Esophagus squamous epithelium (tissue), 5 donors: ENCODE data around the gene HMCN2. TPM values are rescaled to one million over a fixed set of nuclear protein-coding genes. Genes with fewer than 3 reads are reported as not detected.
"Not testable (repeated sequence)": the region's sequence is repeated elsewhere in the genome, so short reads cannot be mapped to it uniquely, and the experiment has no call there.

Experiments used
- DNase-seq: peaks from one replicate; lab custom pipeline; 2025; lab: John Stamatoyannopoulos, UW
- H3K27ac ChIP-seq, 4 donors: fragments of 200-600 bp; sonication (generic); one replicate each; pipeline ENCODE4 v1.5.1; 2016 to 2019; ENCODE audit warnings: mild to moderate bottlenecking in 1 of 4
- H3K27me3 ChIP-seq, 4 donors: fragments of 200-600 bp; sonication (generic); 1 replicate in 3 of 4; 2 replicates in 1 of 4; pipeline versions ENCODE4 v1.5.1 to v1.6.0; 2017 to 2021; ENCODE audit warnings: antibody characterized with exemption in 1 of 4
- H3K36me3 ChIP-seq, 3 donors: fragments of 200-600 bp; sonication (generic); one replicate each; pipeline ENCODE4 v1.5.1; 2016 to 2019
- H3K4me1 ChIP-seq, 3 donors: fragments of 200-600 bp; sonication (generic); one replicate each; pipeline ENCODE4 v1.5.1; 2017 to 2019
- H3K4me3 ChIP-seq, 4 donors: fragments of 200-600 bp; sonication (generic); 1 replicate in 3 of 4; 2 replicates in 1 of 4; pipeline ENCODE4 v1.5.1; 2016 to 2019; ENCODE audit warnings: mild to moderate bottlenecking in 2 of 4, moderate library complexity in 1 of 4
- H3K9me3 ChIP-seq, 3 donors: fragments of 200-600 bp; sonication (generic); one replicate each; pipeline ENCODE4 v1.5.1; 2016 to 2019
- POLR2A ChIP-seq, 4 donors: fragments of 450-650 bp; IDR thresholded peaks; one replicate each; pipeline ENCODE4 v1.6.1; 2017; ENCODE audit warnings: antibody characterized with exemption in 4 of 4, mild to moderate bottlenecking in 4 of 4, moderate library complexity in 3 of 4
- WGBS, 2 donors: methylation state at CpG; one replicate each; pipeline ENCODE4 v1.1.5; 2018; 5-methylcytosine and 5-hydroxymethylcytosine counted together
- intact Hi-C: fragments of 100-400 bp; cut with DNase I; formaldehyde crosslinking; loops from one replicate; pipeline ENCODE4 v1.15.0; 2022
- total RNA-seq, 4 donors: library from RNA; depleted of rRNA; stranded (reverse); fragments of >200 nt; gene quantifications; one replicate each; pipeline ENCODE4 v1.1.0, GENCODE V29; 2016
- TF ChIP-seq, protein P1 (sequence below), 6 experiments: fragments of 450-650 bp in 4 of 6; fragments of 200-600 bp in 2 of 6; sonication (generic) in 2 of 6; IDR thresholded peaks; one replicate each; pipeline ENCODE4 v1.5.1; 2016 to 2019; ENCODE audit warnings: antibody characterized with exemption in 6 of 6, mild to moderate bottlenecking in 4 of 6, moderate library complexity in 4 of 6
- donor health status: DM: yes; HTN: yes; CAD: no.

Gene HMCN2
- total RNA-seq, 4 donors from 2014 or later, result 0.53 to 4.8 (median 0.78) TPM

- no peak overlapping the region for H3K4me3 ChIP-seq
- H3K36me3 ChIP-seq, result no peaks in the 10 kb centered on the region
- H3K4me1 ChIP-seq, result peaks cover 0 to 7% (median 0%) of the 10 kb centered on the region in 3 donors
- 63 to 77% methylated on average over 2 to 3 of the region's 4 CpGs for WGBS, 2 donors
- intact Hi-C loops, result loop anchor here (10.0 kb wide), 1 partner anchor 75 kb away; the partner anchor contains the start of gene HMCN2
- peaks cover 0 to 38% (median 0%) of the 10 kb centered on the region in 4 donors for H3K27me3 ChIP-seq
- H3K9me3 ChIP-seq, result no peaks in the 10 kb centered on the region
- no peak for DNase-seq
- TF ChIP-seq POLR2A (IDR thresholded peaks at IDR 0.05), result no peak
- TF ChIP-seq, protein P1, sequence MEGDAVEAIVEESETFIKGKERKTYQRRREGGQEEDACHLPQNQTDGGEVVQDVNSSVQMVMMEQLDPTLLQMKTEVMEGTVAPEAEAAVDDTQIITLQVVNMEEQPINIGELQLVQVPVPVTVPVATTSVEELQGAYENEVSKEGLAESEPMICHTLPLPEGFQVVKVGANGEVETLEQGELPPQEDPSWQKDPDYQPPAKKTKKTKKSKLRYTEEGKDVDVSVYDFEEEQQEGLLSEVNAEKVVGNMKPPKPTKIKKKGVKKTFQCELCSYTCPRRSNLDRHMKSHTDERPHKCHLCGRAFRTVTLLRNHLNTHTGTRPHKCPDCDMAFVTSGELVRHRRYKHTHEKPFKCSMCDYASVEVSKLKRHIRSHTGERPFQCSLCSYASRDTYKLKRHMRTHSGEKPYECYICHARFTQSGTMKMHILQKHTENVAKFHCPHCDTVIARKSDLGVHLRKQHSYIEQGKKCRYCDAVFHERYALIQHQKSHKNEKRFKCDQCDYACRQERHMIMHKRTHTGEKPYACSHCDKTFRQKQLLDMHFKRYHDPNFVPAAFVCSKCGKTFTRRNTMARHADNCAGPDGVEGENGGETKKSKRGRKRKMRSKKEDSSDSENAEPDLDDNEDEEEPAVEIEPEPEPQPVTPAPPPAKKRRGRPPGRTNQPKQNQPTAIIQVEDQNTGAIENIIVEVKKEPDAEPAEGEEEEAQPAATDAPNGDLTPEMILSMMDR (IDR thresholded peaks at IDR 0.05), result no peak
- H3K27ac ChIP-seq, result no peak overlapping the region
These were observed 73.7 kb downstream of the HMCN2 start for GRCh38 chr9:130339306-130339705.

GRCh38 chr9:130340011-130340410 is 74.5 kb downstream of the HMCN2 start:
- no peak overlapping the region for H3K27ac ChIP-seq
- intact Hi-C loops, result loop anchor here (10.0 kb wide), 1 partner anchor 235 kb away; no protein-coding TSS in a partner anchor
- no peak overlapping the region for H3K4me3 ChIP-seq
- TF ChIP-seq, protein P1 (IDR thresholded peaks at IDR 0.05), result no peak
- no peak for TF ChIP-seq POLR2A (IDR thresholded peaks at IDR 0.05)
- H3K27me3 ChIP-seq, result peaks cover 0 to 33% (median 0%) of the 10 kb centered on the region in 4 donors
- no peaks in the 10 kb centered on the region for H3K36me3 ChIP-seq
- DNase-seq, result no peak
- H3K4me1 ChIP-seq, result peaks cover 0 to 7% (median 0%) of the 10 kb centered on the region in 3 donors
- 53 to 67% methylated on average over 4 to 6 of the region's 10 CpGs for WGBS, 2 donors
- no peaks in the 10 kb centered on the region for H3K9me3 ChIP-seq

DNA sequence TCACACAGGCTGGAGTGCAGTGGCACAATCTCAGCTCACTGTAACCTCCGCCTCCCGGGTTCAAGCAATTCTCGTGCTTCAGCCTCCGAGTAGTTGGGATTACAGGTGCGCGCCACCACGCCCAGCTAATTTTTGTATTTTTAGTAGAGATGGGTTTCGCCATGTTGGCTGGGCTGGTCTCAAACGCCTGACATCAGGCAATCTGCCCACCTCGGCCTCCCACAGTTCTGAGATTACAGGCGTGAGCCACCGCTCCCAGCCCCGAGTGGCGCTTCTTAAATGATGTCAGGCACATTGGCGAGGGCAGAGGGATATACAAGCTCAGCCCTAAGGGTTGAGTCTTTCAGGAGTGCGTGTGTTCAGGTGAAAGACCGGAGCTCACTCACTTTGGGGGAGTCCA is 75.0 kb downstream of the HMCN2 start:
- DNase-seq, H3K36me3 ChIP-seq, H3K9me3 ChIP-seq, H3K4me1 ChIP-seq, H3K27ac ChIP-seq, H3K4me3 ChIP-seq: not testable (repeated sequence)
- intact Hi-C loops, result loop anchor here (10.0 kb wide), 1 partner anchor 236 kb away; no protein-coding TSS in a partner anchor
- 76 to 87% methylated on average over 10 to 13 of the region's 17 CpGs for WGBS, 2 donors
- H3K27me3 ChIP-seq, result peaks cover 0 to 28% (median 0%) of the 10 kb centered on the region in 4 donors

DNA sequence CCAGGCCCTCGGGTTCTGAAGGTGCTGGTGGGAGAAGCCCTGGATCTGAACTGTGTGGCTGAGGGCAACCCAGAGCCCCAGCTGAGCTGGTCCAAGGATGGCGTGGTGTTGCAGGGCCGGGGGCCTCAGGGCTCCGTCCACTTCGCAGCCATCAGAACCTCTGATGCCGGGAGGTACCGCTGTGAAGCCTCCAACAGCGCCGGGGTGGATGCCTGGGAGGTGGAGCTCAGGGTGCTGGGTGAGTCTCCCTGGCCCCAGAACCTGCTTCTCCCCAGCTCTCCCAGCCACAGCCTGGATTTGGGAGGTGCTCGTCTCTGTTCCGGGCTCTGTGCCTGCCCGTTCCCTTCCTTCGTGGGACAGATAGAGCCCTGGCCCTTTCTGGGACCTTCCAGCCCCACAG is 75.6 kb downstream of the HMCN2 start:
- Histone ChIP-seq H3K4me3 (no peak overlapping the region), H3K4me1 (peaks cover 0 to 7% (median 0%) of the 10 kb centered on the region in 3 donors), H3K27ac (peak overlapping the region in 1 of 4 donors; percentile 16), H3K27me3 (peaks cover 0 to 23% (median 0%) of the 10 kb centered on the region in 4 donors), H3K9me3 (no peaks in the 10 kb centered on the region), H3K36me3 (no peaks in the 10 kb centered on the region)
- DNase-seq, result no peak
- intact Hi-C loops, result loop anchor here (10.0 kb wide), 1 partner anchor 236 kb away; no protein-coding TSS in a partner anchor
- TF ChIP-seq, protein P1 (IDR thresholded peaks at IDR 0.05), result no peak
- no peak for TF ChIP-seq POLR2A (IDR thresholded peaks at IDR 0.05)
- 63 to 100% methylated on average over 4 to 7 of the region's 13 CpGs for WGBS, 2 donors

DNA sequence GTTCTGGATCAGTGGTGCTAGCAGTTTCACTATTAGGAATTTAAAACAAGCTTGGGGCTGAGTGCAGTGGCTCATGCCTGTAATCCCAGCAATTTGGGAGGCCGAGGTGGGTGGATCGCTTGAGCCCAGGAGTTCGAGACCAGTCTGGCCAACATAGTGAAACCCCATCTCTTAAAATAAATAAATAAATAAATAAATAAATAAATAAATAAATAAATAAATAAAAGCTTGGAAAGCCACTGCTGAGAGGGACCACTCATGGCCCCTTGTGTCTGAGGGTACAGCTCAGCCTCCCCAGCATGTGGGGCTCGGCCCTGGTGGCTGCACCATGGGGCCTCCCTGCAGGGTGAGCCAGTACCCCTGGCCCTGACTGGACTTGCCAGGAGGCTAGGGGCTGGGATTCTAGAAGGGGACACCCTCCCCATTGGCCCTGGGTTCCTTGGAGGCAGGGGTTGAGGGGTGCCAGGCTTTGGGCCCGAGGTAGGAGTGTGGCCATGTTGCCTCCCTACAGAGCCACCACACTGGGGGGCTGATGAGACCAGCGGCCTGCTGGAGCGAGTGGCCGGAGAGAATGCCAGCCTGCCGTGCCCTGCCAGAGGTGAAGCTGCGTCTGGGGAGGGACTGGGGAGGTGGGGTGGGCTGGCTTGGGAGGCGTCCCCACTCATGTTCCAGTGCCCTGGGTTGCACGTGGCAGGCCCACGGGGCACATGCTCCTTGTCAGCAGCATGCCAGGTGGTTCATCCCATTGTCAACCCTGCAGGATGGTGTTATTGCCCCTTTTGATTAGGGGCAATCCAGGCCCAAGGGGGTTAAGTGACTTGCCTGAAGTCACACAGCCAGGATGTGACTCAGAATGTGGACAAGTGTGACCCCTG is 76.5 kb downstream of the HMCN2 start:
- no peaks in the 10 kb centered on the region for H3K36me3 ChIP-seq
- H3K27me3 ChIP-seq, result peaks cover 0 to 15% (median 0%) of the 10 kb centered on the region in 4 donors
- intact Hi-C loops, result loop anchor here (10.0 kb wide), 1 partner anchor 237 kb away; no protein-coding TSS in a partner anchor
- no peaks in the 10 kb centered on the region for H3K9me3 ChIP-seq
- H3K4me1 ChIP-seq, result peaks cover 0 to 7% (median 0%) of the 10 kb centered on the region in 3 donors
- no peak for DNase-seq
- no peak for TF ChIP-seq POLR2A (IDR thresholded peaks at IDR 0.05)
- TF ChIP-seq, protein P1 (IDR thresholded peaks at IDR 0.05), result no peak
- WGBS, 2 donors, result 73 to 85% methylated on average over 3 to 11 of the region's 13 CpGs
- H3K4me3 ChIP-seq, result no peak overlapping the region
- no peak overlapping the region for H3K27ac ChIP-seq
